ENCODE results near the gene ACTR3C. TPM values are rescaled to one million over a fixed set of nuclear protein-coding genes. Genes with fewer than 3 reads are reported as not detected.

The ACTR3C gene
- total and polyA plus RNA-seq, 2 of the 13 experiments (the other 11 are each of a cell fraction or from before 2014, with no cell fraction given) = 3.8 to 7.5 TPM

- TF ChIP-seq ZBTB4 (CRISPR knock-in tag; IDR thresholded peaks at IDR 0.05; ENCODE audit: borderline replicate concordance) = no peak
- TF ChIP-seq HIVEP1 (CRISPR knock-in tag; IDR thresholded peaks at IDR 0.05) = peak; percentile 79
- TF ChIP-seq NR2F6 (IDR thresholded peaks at IDR 0.05) = 0 out of 2 replicates have a peak, but pooled peaks have one; percentile 37
- no peak for TF ChIP-seq NR2F6 (CRISPR knock-in tag; IDR thresholded peaks at IDR 0.05)
- TF ChIP-seq, protein P1, sequence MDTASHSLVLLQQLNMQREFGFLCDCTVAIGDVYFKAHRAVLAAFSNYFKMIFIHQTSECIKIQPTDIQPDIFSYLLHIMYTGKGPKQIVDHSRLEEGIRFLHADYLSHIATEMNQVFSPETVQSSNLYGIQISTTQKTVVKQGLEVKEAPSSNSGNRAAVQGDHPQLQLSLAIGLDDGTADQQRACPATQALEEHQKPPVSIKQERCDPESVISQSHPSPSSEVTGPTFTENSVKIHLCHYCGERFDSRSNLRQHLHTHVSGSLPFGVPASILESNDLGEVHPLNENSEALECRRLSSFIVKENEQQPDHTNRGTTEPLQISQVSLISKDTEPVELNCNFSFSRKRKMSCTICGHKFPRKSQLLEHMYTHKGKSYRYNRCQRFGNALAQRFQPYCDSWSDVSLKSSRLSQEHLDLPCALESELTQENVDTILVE (CRISPR knock-in tag; IDR thresholded peaks at IDR 0.05) = no peak
- no peak for TF ChIP-seq NPAS2 (CRISPR knock-in tag; IDR thresholded peaks at IDR 0.05; ENCODE audit: borderline replicate concordance)
- TF ChIP-seq MED13 (CRISPR knock-in tag; IDR thresholded peaks at IDR 0.05) = no peak; the same call in 1 of the 2 replicates
- TF ChIP-seq NCOR1 (IDR thresholded peaks at IDR 0.05; ENCODE audit: borderline replicate concordance, low read length) = no peak
- no peak; the same call in 1 of the 2 replicates for TF ChIP-seq ZNF788 (CRISPR knock-in tag; IDR thresholded peaks at IDR 0.05; ENCODE audit: borderline replicate concordance)
- TF ChIP-seq TBP (CRISPR knock-in tag; IDR thresholded peaks at IDR 0.05) = no peak
- TF ChIP-seq ZNF713 (CRISPR knock-in tag; IDR thresholded peaks at IDR 0.05) = no peak
- TF ChIP-seq FOXK2 (IDR thresholded peaks at IDR 0.05) = no peak
- TF ChIP-seq, protein P2, sequence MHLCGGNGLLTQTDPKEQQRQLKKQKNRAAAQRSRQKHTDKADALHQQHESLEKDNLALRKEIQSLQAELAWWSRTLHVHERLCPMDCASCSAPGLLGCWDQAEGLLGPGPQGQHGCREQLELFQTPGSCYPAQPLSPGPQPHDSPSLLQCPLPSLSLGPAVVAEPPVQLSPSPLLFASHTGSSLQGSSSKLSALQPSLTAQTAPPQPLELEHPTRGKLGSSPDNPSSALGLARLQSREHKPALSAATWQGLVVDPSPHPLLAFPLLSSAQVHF (CRISPR knock-in tag; IDR thresholded peaks at IDR 0.05) = no peak
- TF ChIP-seq ZBTB7B (CRISPR knock-in tag; IDR thresholded peaks at IDR 0.05) = no peak
- peak; percentile 47; the same call in 1 of the 2 replicates for TF ChIP-seq PHF20 (CRISPR knock-in tag; IDR thresholded peaks at IDR 0.05)
- TF ChIP-seq PHF8 (CRISPR knock-in tag; IDR thresholded peaks at IDR 0.05) = no peak; the same call in 1 of the 2 replicates
- TF ChIP-seq ZNF672 (CRISPR knock-in tag; IDR thresholded peaks at IDR 0.05) = no peak
- no peak for TF ChIP-seq SP5 (CRISPR knock-in tag; IDR thresholded peaks at IDR 0.05; ENCODE audit: borderline replicate concordance, low read depth)
- 0 out of 2 replicates have a peak, but pooled peaks have one; percentile 1 for TF ChIP-seq ZNF558 (CRISPR knock-in tag; IDR thresholded peaks at IDR 0.05; ENCODE audit: borderline replicate concordance)
- no peak for TF ChIP-seq SMAD9 (CRISPR knock-in tag; IDR thresholded peaks at IDR 0.05)
- TF ChIP-seq CBX5 (CRISPR knock-in tag; IDR thresholded peaks at IDR 0.05; ENCODE audit: borderline replicate concordance) = 0 out of 2 replicates have a peak, but pooled peaks have one; percentile 48
- TF ChIP-seq DMAP1 (CRISPR knock-in tag; IDR thresholded peaks at IDR 0.05) = no peak
- TF ChIP-seq NCOA5 (CRISPR knock-in tag; IDR thresholded peaks at IDR 0.05) = no peak
- no peak for TF ChIP-seq FOXK1 (CRISPR knock-in tag; IDR thresholded peaks at IDR 0.05; ENCODE audit: borderline replicate concordance, low read depth)
- TF ChIP-seq ZNF510 (CRISPR knock-in tag; IDR thresholded peaks at IDR 0.05; ENCODE audit: low read depth) = no peak
- no peak for TF ChIP-seq ZNF30 (CRISPR knock-in tag; IDR thresholded peaks at IDR 0.05)
- TF ChIP-seq ZNF333 (CRISPR knock-in tag; IDR thresholded peaks at IDR 0.05; ENCODE audit: borderline replicate concordance) = no peak
- TF ChIP-seq ONECUT2 (CRISPR knock-in tag; IDR thresholded peaks at IDR 0.05) = no peak
- no peak for TF ChIP-seq ZNF431 (CRISPR knock-in tag; IDR thresholded peaks at IDR 0.05; ENCODE audit: borderline replicate concordance, low read depth)
Observed at GRCh38 chr7:150368884-150369747, 45.8 kb upstream of the ACTR3C start (continued).

All from HepG2 (cell line).